ENCODE data around the gene SF3B4.

DNA sequence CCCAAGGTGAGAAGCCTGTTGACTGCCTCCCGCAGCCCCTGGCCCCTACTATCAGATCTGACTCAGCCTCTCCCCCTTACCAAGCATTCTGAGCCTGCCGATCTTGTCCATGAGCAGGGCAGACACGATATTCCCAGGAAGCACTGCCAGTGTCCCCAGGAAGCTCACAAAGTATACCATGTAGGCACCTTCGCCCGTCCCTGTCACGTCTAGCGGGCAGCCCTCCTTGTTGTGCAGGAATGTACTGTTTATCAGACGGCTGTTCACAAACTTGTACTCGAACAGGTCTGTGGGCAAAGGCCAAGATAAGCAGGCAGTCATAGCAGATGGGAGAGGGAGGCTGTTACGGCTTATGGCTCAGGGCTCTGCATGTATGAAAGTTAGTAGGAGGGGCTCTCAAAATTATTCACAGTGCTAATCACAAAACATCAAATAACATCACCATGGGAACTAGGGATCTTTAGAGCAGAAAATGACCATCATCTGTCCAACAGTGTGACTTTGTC is 21.0 kb downstream of the SF3B4 start:
- TF ChIP-seq CTCF (IDR thresholded peaks at IDR 0.05) (no peak), EP300 (IDR thresholded peaks at IDR 0.05) (no peak)

Measured in sigmoid colon (tissue), 4 donors.